Stimulated activated CD4-positive, alpha-beta T cell treated with anti-CD3 and anti-CD28 coated beads, TNF-alpha, amount 100 ng/mL, for 24 hours (primary cell): Measurements from ENCODE around the gene ZC3H4.
"Not testable (repeated sequence)": the region's sequence is repeated elsewhere in the genome, so short reads cannot be mapped to it uniquely, and the experiment has no call there.

Experiments
- DNase-seq, 3 experiments: peaks; one replicate each; pipeline ENCODE4 v3.0.0-alpha.2; 2020; ENCODE audit warnings: low read depth in 3 of 3

ZC3H4 gene

DNA sequence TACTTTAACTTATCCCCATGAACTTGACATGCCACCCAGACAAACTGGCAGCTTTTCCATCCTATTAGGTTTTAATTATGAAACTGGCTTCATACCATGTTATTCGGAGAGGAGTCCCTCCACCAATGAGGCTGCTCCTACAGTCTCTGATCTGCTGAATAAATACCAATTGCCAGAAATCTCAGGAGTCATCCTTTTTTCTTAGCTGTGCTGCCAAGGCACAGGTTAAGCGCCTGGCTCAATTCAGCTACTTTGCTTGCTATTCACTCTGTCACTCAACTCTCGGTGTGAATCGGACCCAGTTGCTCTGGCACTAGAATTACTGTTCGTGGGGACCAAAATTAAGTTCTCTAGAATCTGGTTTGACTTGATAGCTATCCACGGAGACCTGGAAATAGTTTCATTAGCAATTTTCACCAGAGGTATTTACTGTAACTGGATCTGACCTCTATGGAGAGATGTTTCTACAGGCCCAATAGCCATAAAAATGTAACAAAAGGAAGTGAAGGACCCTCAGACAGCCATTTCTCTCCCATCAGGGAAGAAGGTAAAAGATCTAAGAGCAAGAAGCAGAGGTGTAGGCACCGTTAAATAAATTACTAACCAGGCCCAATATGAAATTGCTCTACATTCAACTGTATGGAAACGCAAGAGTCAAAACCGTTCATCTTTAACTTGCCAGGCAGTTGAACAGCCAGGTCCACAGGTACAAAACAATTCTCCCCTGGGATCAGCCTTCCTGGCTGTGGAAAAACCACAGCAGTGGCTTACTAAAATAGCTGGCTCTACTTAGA, 5.4 kb downstream of the ZC3H4 start:
- DNase-seq = no peak

DNA sequence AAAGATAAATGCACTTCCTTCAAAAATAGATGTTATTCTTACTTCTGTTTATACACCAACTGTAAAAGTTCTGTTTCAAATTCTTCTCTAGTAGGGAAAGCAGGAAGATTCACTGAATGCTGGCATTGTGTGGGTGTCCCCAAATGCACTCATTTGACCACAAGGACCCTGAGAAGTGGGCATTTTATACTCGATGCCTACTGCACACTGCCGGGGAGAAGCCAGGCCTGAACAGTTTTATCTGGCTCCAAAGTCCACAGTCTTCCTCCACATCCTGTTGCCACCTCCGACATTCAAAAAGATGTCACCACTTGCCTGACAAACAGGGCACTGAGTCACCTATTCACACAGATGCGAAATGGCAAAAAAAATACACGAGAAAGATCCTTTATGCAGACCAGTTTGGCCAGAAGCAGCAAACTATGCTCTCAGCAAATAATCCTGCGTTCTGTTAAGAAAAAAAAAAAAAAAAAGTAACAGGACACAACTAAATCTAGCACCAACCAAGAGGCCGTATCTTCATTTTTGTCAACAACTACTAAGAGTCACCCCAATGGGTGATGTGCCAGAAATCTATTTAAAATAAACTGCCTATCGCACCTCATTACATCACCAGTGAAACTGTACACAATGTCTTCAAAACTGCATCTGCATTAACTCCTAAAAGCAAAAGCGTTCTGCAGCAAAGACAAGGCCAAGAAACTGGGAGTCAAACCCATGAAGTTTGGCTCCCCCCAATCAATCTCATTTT, 6.2 kb downstream of the ZC3H4 start:
- peak in 1 of 3 experiments; percentile 12 for DNase-seq

DNA sequence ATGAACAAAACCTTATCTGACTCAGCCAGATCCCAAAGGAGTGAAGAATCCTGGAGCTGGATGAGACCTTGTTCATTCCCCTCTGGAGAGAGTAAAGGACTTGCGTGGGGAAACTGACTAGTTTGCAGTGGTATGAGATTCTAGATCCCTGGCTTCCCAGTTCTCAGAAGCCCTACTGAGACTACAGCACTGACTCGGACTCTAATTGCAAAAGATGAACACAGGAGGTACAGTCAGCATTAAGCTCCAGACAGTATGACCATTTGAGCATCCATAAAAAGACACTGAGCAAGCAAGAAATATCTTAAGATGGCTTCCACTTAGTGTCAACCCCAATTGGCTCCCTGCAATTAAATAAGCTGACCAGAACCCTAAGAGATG, 6.8 kb downstream of the ZC3H4 start:
- DNase-seq = no peak

- no peak for DNase-seq
Measured at GRCh38 chr19:47105874-47106273, 7.7 kb downstream of the ZC3H4 start.

DNA sequence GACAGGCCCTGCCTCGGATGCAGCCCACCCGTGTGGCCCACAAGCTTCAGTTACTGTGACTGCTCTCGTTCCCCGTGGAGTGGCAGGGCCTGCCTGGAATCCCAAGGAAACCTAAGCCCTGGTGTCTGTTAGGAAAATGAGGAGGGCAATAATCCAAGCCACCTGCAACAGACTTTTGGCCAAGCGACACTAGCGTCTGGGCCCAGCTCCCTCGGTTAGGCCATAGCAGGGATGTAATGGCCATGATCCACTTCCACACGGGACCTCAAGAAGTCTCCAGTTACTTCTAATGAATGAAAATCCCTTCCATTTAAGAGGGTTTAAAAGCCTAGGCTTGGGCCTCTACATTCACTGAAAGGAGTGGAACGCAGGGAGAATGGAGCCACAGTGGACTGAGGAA, 8.9 kb downstream of the ZC3H4 start:
- no peak for DNase-seq

DNA sequence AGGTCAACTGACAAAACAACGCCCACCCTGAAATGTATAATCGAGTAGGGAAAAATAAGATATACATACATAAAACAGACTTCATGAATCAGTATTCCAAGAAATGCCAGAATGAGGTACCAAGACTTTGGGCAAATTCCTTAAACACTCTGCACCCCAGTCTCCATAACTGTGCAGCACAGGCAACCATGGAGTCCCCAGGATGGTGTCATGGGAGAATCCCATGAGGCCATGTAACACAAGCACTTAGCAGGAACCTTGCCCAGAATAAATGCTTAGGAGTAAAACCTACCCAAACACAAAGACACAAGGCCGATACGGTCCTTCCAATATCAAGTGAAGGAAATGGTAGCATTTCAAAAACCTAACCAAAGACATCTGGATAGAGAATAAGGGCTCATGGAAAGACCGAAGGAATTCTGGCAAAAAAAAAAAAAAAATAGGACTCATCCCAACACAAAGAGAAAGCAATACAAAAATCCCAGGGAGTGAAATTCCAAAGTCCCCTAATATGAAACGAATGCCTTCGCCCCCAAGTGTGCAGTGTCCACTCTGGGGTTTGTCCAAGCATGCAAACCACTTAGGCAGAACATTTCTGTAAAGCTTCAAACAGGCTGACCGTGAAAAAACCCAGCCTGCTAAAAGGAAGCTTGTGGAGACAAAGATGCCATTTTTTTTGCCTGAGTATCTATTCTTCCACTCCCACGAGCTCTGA, 11.1 kb downstream of the ZC3H4 start:
- DNase-seq = no peak

GRCh38 chr19:47101116-47101515, 12.5 kb downstream of the ZC3H4 start:
- not testable (repeated sequence) for DNase-seq

DNA sequence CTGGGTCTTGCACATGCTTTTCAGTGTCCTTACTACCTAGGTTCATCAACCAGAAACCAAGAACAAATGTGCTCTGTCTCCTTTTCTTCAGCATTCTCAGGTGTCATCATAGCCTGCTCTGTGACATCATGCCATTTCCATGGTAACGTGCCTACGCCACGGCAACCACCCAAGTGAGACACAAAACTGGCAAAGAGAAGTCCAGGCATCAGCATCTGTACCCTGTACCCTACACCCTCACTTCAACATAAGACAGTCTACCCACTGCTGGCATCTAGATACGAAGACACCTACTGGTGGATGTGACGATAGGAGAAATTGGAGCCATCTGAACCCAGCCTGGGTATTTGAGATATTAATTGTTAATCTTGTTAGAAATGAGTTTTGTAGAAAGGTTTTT, 13.3 kb downstream of the ZC3H4 start:
- DNase-seq = no peak

DNA sequence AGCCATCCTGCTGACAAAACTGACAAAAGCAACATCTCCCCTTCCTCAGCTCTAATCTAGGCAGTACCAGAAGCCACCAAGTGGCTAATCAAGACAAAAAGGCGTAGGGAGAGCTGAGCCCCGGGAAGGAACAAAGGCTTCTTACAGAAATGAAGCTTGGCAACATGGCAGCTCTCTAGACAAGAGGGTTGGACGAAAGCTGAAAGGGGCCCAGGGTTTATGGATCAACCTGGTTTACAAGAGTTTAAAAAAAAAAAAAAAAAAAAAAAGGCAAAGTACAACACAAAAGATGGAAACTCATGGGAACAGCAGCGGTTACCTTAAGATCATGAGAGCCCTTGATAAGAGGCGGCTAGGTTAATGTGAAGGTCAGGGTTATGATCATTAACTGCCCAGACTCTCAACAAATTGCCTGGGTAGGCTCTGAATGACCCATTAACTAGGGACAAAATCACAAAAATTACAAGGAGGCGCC, 14.0 kb downstream of the ZC3H4 start:
- no peak for DNase-seq

- DNase-seq = no peak
Measured at GRCh38 chr19:47098608-47099007, 15.0 kb downstream of the ZC3H4 start.

GRCh38 chr19:47097396-47098201, 16.0 kb downstream of the ZC3H4 start:
- no peak for DNase-seq

DNA sequence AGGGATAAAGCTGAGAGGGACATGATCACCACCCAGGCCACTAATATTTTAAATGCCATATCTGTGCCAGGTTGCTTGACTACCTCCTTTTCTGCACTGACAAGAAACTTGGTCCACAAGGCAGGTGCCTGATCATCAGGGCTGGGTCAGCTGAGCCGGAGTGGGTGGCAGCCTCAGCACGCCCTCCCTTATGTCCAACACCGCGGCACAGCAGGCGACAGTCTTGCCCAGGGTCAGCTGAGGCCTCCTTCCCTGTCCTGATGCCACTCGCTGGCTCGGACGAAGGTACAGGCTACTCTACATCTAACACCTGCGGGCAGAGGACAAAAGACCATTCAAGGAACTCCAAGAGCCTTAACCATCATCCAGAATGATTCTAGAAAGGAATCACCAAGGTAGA, 16.9 kb downstream of the ZC3H4 start:
- DNase-seq = no peak

GRCh38 chr19:47096100-47096704, 17.4 kb downstream of the ZC3H4 start:
- DNase-seq = no peak

GRCh38 chr19:47095476-47096099, 18.0 kb downstream of the ZC3H4 start:
- no peak for DNase-seq

GRCh38 chr19:47094557-47095475, 18.8 kb downstream of the ZC3H4 start:
- DNase-seq = peak in 1 of 3 experiments; percentile 38

DNA sequence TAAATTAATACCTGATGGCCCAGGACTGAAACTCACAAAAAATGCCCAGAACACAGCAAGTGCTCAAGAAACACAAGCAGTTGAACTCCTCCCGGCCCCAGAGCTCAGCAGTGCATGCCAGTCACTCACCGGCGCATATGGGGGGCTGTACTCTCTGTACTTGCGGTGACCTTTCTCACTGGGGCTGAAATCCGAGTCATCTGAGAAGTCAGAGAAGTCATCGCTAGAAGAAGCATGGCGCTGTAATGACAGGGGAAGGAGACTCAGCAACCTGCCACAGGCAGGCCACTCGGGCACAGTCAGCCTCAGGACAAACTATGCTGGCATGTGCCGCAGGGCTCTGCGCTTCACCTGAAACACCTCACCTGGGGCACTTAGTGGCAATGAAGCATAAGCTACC, 19.7 kb downstream of the ZC3H4 start:
- DNase-seq = peak in 1 of 3 experiments; percentile 26

- DNase-seq = no peak
Measured at GRCh38 chr19:47093254-47093653, 20.3 kb downstream of the ZC3H4 start.

- DNase-seq = no peak
Measured at GRCh38 chr19:47089767-47090350, 23.7 kb downstream of the ZC3H4 start.

GRCh38 chr19:47086280-47086679, 27.3 kb downstream of the ZC3H4 start:
- no peak for DNase-seq
